ENCODE data around the gene SPTBN1. TPM values are rescaled to one million over a fixed set of nuclear protein-coding genes. Genes with fewer than 3 reads are reported as not detected.

SPTBN1 gene
- total and polyA plus RNA-seq, 4 experiments from 2014 or later, result 2.9 to 121 (median 87.3) TPM

GRCh38 chr2:54582987-54583386 lies 126.9 kb downstream of the SPTBN1 start:
- H3K9me3 Mint-ChIP-seq, result no peaks in the 10 kb centered on the region
- no peaks in the 10 kb centered on the region for H3K27me3 Mint-ChIP-seq
- POLR2A ChIA-PET (ENCODE audit: partially characterized antibody), result interaction anchor here (4.4 to 17.5 kb wide), 2 partner anchors 11 to 22 kb away, joined by 58 to 665 read pairs; no protein-coding TSS in a partner anchor
- Histone ChIP-seq H3K9me3 (ENCODE audit: control insufficient read depth in 1 of 2, low read length in 2 of 2) (no peaks in the 10 kb centered on the region), H3K27me3 (ENCODE audit: insufficient read depth, low read length) (no peaks in the 10 kb centered on the region), H3K27ac (ENCODE audit: low read depth, low read length) (peak overlapping the region; percentile 29), H3K4me1 (ENCODE audit: insufficient read depth, low read length) (peaks cover 100% of the 10 kb centered on the region), H3K36me3 (ENCODE audit: insufficient read depth, low read length) (no peaks in the 10 kb centered on the region), H3K4me3 (ENCODE audit: low read length in 2 of 2) (no peak overlapping the region)
- H3K36me3 Mint-ChIP-seq, result peaks cover 7 to 8% of the 10 kb centered on the region in 2 donors
- H3K4me3 Mint-ChIP-seq, result peak overlapping the region in 7 of 8 donors; percentile 34 to 82 (median 60)
- intact Hi-C loops (cut with micrococcal nuclease), result no loop called here
- H3K27ac Mint-ChIP-seq, result peak overlapping the region; percentile 29 to 97 (median 89)
- DNase-seq, result no peak
- peaks cover 79 to 97% (median 91%) of the 10 kb centered on the region in 4 donors for H3K4me1 Mint-ChIP-seq
- CTCF ChIA-PET (ENCODE audit: partially characterized antibody), result interaction anchor here (4.4 kb wide), 1 partner anchor 14 kb away, joined by 26 read pairs; no protein-coding TSS in a partner anchor

DNA sequence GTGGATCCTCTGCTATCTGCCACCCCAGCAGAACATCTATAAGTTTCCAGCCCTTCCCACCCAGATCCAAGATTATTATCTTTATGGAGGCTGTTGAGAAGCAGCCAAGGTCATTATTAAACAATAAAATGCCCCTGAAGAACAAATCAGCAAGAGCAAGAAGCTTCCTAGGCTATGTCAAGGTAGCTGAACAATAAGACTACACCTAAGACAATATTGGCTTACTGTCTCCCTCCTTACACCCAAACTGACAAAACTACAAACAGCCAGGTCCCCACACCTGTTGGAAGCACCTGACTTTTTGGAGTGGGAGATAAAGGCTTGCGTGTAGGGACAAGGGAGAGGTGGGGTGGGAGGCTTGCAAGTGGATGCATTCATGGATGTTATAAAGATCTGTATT lies 128.5 kb downstream of the SPTBN1 start:
- POLR2A ChIA-PET (ENCODE audit: partially characterized antibody), result interaction anchor here (1.0 to 4.3 kb wide), 6 partner anchors 9 to 27 kb away, joined by 3 to 41 read pairs (median 5); no protein-coding TSS in a partner anchor
- intact Hi-C loops (cut with micrococcal nuclease), result no loop called here
- Histone ChIP-seq H3K9me3 (ENCODE audit: control insufficient read depth in 1 of 2, low read length in 2 of 2) (no peaks in the 10 kb centered on the region), H3K4me3 (ENCODE audit: low read length in 2 of 2) (no peak overlapping the region), H3K27ac (ENCODE audit: low read depth, low read length) (no peak overlapping the region), H3K27me3 (ENCODE audit: insufficient read depth, low read length) (no peaks in the 10 kb centered on the region), H3K4me1 (ENCODE audit: insufficient read depth, low read length) (peaks cover 100% of the 10 kb centered on the region), H3K36me3 (ENCODE audit: insufficient read depth, low read length) (no peaks in the 10 kb centered on the region)
- Mint-ChIP-seq H3K27me3 (no peaks in the 10 kb centered on the region), H3K9me3 (no peaks in the 10 kb centered on the region), H3K27ac (peak overlapping the region in 5 of 7 donors; percentile 54 to 86 (median 78)), H3K4me3 (peak overlapping the region in 6 of 8 donors; percentile 31 to 80 (median 76)), H3K4me1 (peaks cover 78 to 97% (median 90%) of the 10 kb centered on the region in 4 donors), H3K36me3 (peaks cover 4 to 7% of the 10 kb centered on the region in 2 donors)
- DNase-seq, result no peak
- CTCF ChIA-PET (ENCODE audit: partially characterized antibody), result interaction anchor here (1.1 to 4.3 kb wide), 4 partner anchors 9 to 26 kb away, joined by 3 to 18 read pairs (median 11); no protein-coding TSS in a partner anchor

DNA sequence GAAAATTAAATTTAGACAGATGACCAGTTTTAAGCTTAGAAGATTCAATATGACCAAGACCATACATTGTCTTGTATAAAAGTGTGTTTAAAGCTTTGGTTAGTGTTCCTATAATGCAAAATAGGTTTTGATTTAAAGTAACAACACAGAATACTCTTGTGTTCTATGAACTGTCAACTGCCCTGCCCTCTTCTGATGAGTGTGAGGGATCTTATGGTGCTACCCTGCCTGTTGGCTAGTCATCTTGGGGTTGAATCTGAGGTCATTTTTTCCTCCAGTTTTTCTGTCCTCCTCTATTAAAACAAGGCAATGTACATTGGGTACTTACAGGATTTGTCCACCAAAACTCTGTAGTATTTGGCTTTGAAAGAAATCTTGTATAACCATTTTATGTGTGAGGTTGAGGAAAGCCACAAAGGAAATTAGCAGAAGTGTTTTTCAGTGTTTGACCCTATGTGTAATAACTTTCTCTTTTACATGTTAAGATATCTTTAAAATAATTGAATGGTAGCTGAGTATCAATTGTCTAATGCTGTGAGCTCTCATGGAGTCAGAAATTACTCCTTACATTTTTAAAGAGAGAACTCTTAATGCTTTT lies 129.1 kb downstream of the SPTBN1 start:
- no peaks in the 10 kb centered on the region for H3K9me3 ChIP-seq (ENCODE audit: control insufficient read depth in 1 of 2, low read length in 2 of 2)
- H3K27ac ChIP-seq (ENCODE audit: low read depth, low read length), result no peak overlapping the region
- peaks cover 99% of the 10 kb centered on the region for H3K4me1 ChIP-seq (ENCODE audit: insufficient read depth, low read length)
- no peaks in the 10 kb centered on the region for H3K36me3 ChIP-seq (ENCODE audit: insufficient read depth, low read length)
- peaks cover 2 to 7% of the 10 kb centered on the region in 2 donors for H3K36me3 Mint-ChIP-seq
- H3K27me3 ChIP-seq (ENCODE audit: insufficient read depth, low read length), result no peaks in the 10 kb centered on the region
- H3K4me1 Mint-ChIP-seq, result peaks cover 74 to 97% (median 89%) of the 10 kb centered on the region in 4 donors
- H3K4me3 ChIP-seq (ENCODE audit: low read length in 2 of 2), result no peak overlapping the region
- H3K9me3 Mint-ChIP-seq, result no peaks in the 10 kb centered on the region
- POLR2A ChIA-PET (ENCODE audit: partially characterized antibody), result interaction anchor here (1.0 to 4.3 kb wide), 8 partner anchors 9 to 28 kb away, joined by 3 to 41 read pairs (median 4); no protein-coding TSS in a partner anchor
- intact Hi-C loops (cut with micrococcal nuclease), result loop anchor here (1.0 kb wide), 2 partner anchors 11 to 27 kb away; no protein-coding TSS in a partner anchor
- H3K27me3 Mint-ChIP-seq, result no peaks in the 10 kb centered on the region
- CTCF ChIA-PET (ENCODE audit: partially characterized antibody), result interaction anchor here (1.1 to 4.3 kb wide), 5 partner anchors 9 to 60 kb away, joined by 3 to 18 read pairs (median 9); no protein-coding TSS in a partner anchor
- peak overlapping the region; percentile 27 to 89 (median 74) for H3K4me3 Mint-ChIP-seq
- DNase-seq, result no peak
- peak overlapping the region; percentile 57 to 86 (median 81) for H3K27ac Mint-ChIP-seq

DNA sequence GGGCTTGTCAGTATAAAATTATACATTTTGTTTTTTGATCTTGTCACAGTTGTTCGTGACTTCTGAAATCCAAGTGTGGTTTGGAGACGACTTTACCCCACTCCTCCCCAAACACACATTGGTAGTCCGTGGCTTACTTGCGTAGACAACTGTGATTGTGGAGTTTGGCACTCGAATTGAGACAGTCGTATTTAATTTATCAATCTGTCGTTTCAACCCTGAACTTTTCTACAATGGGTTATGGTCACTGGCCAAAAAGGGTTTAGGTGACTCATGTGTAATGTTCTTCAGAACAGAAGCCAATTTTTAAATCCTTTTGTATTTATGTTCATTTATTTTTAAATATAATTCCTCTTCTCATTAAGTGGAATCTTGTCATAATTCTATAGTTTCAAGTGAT lies 129.9 kb downstream of the SPTBN1 start:
- ChIA-PET POLR2A (ENCODE audit: partially characterized antibody) (interaction anchor here (1.0 to 4.3 kb wide), 6 partner anchors 10 to 27 kb away, joined by 3 to 41 read pairs (median 5); no protein-coding TSS in a partner anchor), CTCF (ENCODE audit: partially characterized antibody) (interaction anchor here (1.1 to 4.3 kb wide), 6 partner anchors 10 to 61 kb away, joined by 3 to 18 read pairs (median 6); no protein-coding TSS in a partner anchor)
- H3K4me1 Mint-ChIP-seq, result peaks cover 79 to 100% (median 91%) of the 10 kb centered on the region in 4 donors
- H3K9me3 ChIP-seq (ENCODE audit: control insufficient read depth in 1 of 2, low read length in 2 of 2), result no peaks in the 10 kb centered on the region
- H3K36me3 Mint-ChIP-seq, result peaks cover 2 to 7% of the 10 kb centered on the region in 2 donors
- peaks cover 99% of the 10 kb centered on the region for H3K4me1 ChIP-seq (ENCODE audit: insufficient read depth, low read length)
- H3K9me3 Mint-ChIP-seq, result no peaks in the 10 kb centered on the region
- no peak overlapping the region for H3K4me3 ChIP-seq (ENCODE audit: low read length in 2 of 2)
- H3K4me3 Mint-ChIP-seq, result peak overlapping the region in 6 of 8 donors; percentile 64 to 89 (median 78)
- no peaks in the 10 kb centered on the region for H3K27me3 ChIP-seq (ENCODE audit: insufficient read depth, low read length)
- H3K27me3 Mint-ChIP-seq, result no peaks in the 10 kb centered on the region
- H3K36me3 ChIP-seq (ENCODE audit: insufficient read depth, low read length), result no peaks in the 10 kb centered on the region
- peak overlapping the region in 6 of 7 donors; percentile 29 to 86 (median 76) for H3K27ac Mint-ChIP-seq
- intact Hi-C loops (cut with micrococcal nuclease), result no loop called here
- H3K27ac ChIP-seq (ENCODE audit: low read depth, low read length), result no peak overlapping the region
- no peak for DNase-seq

GRCh38 chr2:54586494-54586893 lies 130.4 kb downstream of the SPTBN1 start:
- H3K27me3 Mint-ChIP-seq, result no peaks in the 10 kb centered on the region
- H3K27ac Mint-ChIP-seq, result peak overlapping the region in 6 of 7 donors; percentile 36 to 91 (median 52)
- ChIA-PET POLR2A (ENCODE audit: partially characterized antibody) (interaction anchor here (0.8 to 4.3 kb wide), 6 partner anchors 10 to 28 kb away, joined by 3 to 41 read pairs (median 5); no protein-coding TSS in a partner anchor), CTCF (ENCODE audit: partially characterized antibody) (interaction anchor here (1.1 to 4.3 kb wide), 6 partner anchors 10 to 62 kb away, joined by 3 to 18 read pairs (median 6); no protein-coding TSS in a partner anchor)
- Histone ChIP-seq H3K36me3 (ENCODE audit: insufficient read depth, low read length) (no peaks in the 10 kb centered on the region), H3K27me3 (ENCODE audit: insufficient read depth, low read length) (no peaks in the 10 kb centered on the region), H3K4me3 (ENCODE audit: low read length in 2 of 2) (no peak overlapping the region), H3K4me1 (ENCODE audit: insufficient read depth, low read length) (peaks cover 99% of the 10 kb centered on the region), H3K27ac (ENCODE audit: low read depth, low read length) (no peak overlapping the region), H3K9me3 (ENCODE audit: control insufficient read depth in 1 of 2, low read length in 2 of 2) (no peaks in the 10 kb centered on the region)
- H3K9me3 Mint-ChIP-seq, result no peaks in the 10 kb centered on the region
- H3K4me3 Mint-ChIP-seq, result peak overlapping the region in 6 of 8 donors; percentile 15 to 69 (median 56)
- intact Hi-C loops (cut with micrococcal nuclease), result no loop called here
- H3K4me1 Mint-ChIP-seq, result peaks cover 82 to 100% (median 92%) of the 10 kb centered on the region in 4 donors
- H3K36me3 Mint-ChIP-seq, result peaks cover 2 to 7% of the 10 kb centered on the region in 2 donors
- DNase-seq, result no peak

- intact Hi-C loops (cut with micrococcal nuclease), result loop anchor here (1.0 kb wide), 1 partner anchor 9 kb away; no protein-coding TSS in a partner anchor
- peaks cover 76 to 97% (median 87%) of the 10 kb centered on the region in 4 donors for H3K4me1 Mint-ChIP-seq
- H3K36me3 Mint-ChIP-seq, result peaks cover 2 to 7% of the 10 kb centered on the region in 2 donors
- H3K4me3 ChIP-seq (ENCODE audit: low read length in 2 of 2), result no peak overlapping the region
- no peaks in the 10 kb centered on the region for H3K27me3 ChIP-seq (ENCODE audit: insufficient read depth, low read length)
- peak overlapping the region in 6 of 8 donors; percentile 10 to 72 (median 68) for H3K4me3 Mint-ChIP-seq
- H3K27ac Mint-ChIP-seq, result peak overlapping the region in 6 of 7 donors; percentile 83 to 94 (median 90)
- POLR2A ChIA-PET (ENCODE audit: partially characterized antibody), result interaction anchor here (0.6 to 4.3 kb wide), 8 partner anchors 8 to 29 kb away, joined by 3 to 41 read pairs (median 4); no protein-coding TSS in a partner anchor
- H3K4me1 ChIP-seq (ENCODE audit: insufficient read depth, low read length), result peaks cover 98% of the 10 kb centered on the region
- no peaks in the 10 kb centered on the region for H3K9me3 ChIP-seq (ENCODE audit: control insufficient read depth in 1 of 2, low read length in 2 of 2)
- CTCF ChIA-PET (ENCODE audit: partially characterized antibody), result interaction anchor here (1.1 to 4.3 kb wide), 5 partner anchors 10 to 38 kb away, joined by 3 to 18 read pairs (median 7); no protein-coding TSS in a partner anchor
- no peaks in the 10 kb centered on the region for H3K9me3 Mint-ChIP-seq
- H3K36me3 ChIP-seq (ENCODE audit: insufficient read depth, low read length), result no peaks in the 10 kb centered on the region
- no peak overlapping the region for H3K27ac ChIP-seq (ENCODE audit: low read depth, low read length)
- H3K27me3 Mint-ChIP-seq, result no peaks in the 10 kb centered on the region
- no peak for DNase-seq
These were observed 131.3 kb downstream of the SPTBN1 start for GRCh38 chr2:54587171-54588016.
